Measurements from ENCODE around the gene COMMD4. TPM values are rescaled to one million over a fixed set of nuclear protein-coding genes. Genes with fewer than 3 reads are reported as not detected.
"Not testable (repeated sequence)": the region's sequence is repeated elsewhere in the genome, so short reads cannot be mapped to it uniquely, and the experiment has no call there.

The COMMD4 gene
- total and polyA plus RNA-seq, 7 donors, result 37.8 to 115 (median 54.3) TPM

GRCh38 chr15:75327491-75327890 lies 8.4 kb upstream of the COMMD4 start:
- DNase-seq, result peak; percentile 50
- WGBS, 2 donors, result 90 to 91% methylated on average over 3 of the region's 3 CpGs
- H3K36me3 ChIP-seq, result no peaks in the 10 kb centered on the region
- H3K4me1 ChIP-seq, result no peaks in the 10 kb centered on the region
- intact Hi-C loops (cut with DNase I), result no loop called here
- no peak overlapping the region for H3K4me3 ChIP-seq
- no peaks in the 10 kb centered on the region for H3K27me3 ChIP-seq
- TF ChIP-seq EP300 (IDR thresholded peaks at IDR 0.05) (no peak), CTCF (IDR thresholded peaks at IDR 0.05) (no peak)
- H3K9me3 ChIP-seq, result no peaks in the 10 kb centered on the region
- no peak overlapping the region for H3K27ac ChIP-seq

- no peak overlapping the region for H3K27ac ChIP-seq
- intact Hi-C loops (cut with DNase I), result no loop called here
- peak; percentile 49 for DNase-seq
- H3K4me1 ChIP-seq, result no peaks in the 10 kb centered on the region
- no peak overlapping the region for H3K4me3 ChIP-seq
- H3K9me3 ChIP-seq, result no peaks in the 10 kb centered on the region
- 75 to 86% methylated on average over 10 of the region's 10 CpGs for WGBS, 2 donors
- TF ChIP-seq POLR2A (IDR thresholded peaks at IDR 0.05), result no peak
- TF ChIP-seq EP300 (IDR thresholded peaks at IDR 0.05), result no peak
- no peak for TF ChIP-seq POLR2AphosphoS5 (IDR thresholded peaks at IDR 0.05)
- TF ChIP-seq CTCF (IDR thresholded peaks at IDR 0.05), result no peak
- H3K36me3 ChIP-seq, result no peaks in the 10 kb centered on the region
- H3K27me3 ChIP-seq, result no peaks in the 10 kb centered on the region
Observed at GRCh38 chr15:75328493-75329314, 7.2 kb upstream of the COMMD4 start.

- TF ChIP-seq POLR2AphosphoS5 (IDR thresholded peaks at IDR 0.05) (no peak), CTCF (IDR thresholded peaks at IDR 0.05) (no peak), POLR2A (IDR thresholded peaks at IDR 0.05) (no peak), EP300 (IDR thresholded peaks at IDR 0.05) (no peak)
- H3K4me1 ChIP-seq, result no peaks in the 10 kb centered on the region
- H3K9me3 ChIP-seq, result no peaks in the 10 kb centered on the region
- no peak overlapping the region for H3K27ac ChIP-seq
- WGBS, 2 donors, result 94 to 98% methylated on average over 2 of the region's 2 CpGs
- no peaks in the 10 kb centered on the region for H3K36me3 ChIP-seq
- peak; percentile 45 for DNase-seq
- no peak overlapping the region for H3K4me3 ChIP-seq
- intact Hi-C loops (cut with DNase I), result no loop called here
- H3K27me3 ChIP-seq, result no peaks in the 10 kb centered on the region
Observed at GRCh38 chr15:75329571-75329970, 6.3 kb upstream of the COMMD4 start.

GRCh38 chr15:75332093-75332492 lies 3.8 kb upstream of the COMMD4 start:
- intact Hi-C loops (cut with DNase I); H3K36me3 ChIP-seq; H3K9me3 ChIP-seq; H3K4me3 ChIP-seq; H3K27ac ChIP-seq; H3K27me3 ChIP-seq: not testable (repeated sequence)
- WGBS, 2 donors, result 53 to 79% methylated on average over 7 of the region's 7 CpGs
- peaks cover 0 to 17% (median 13%) of the 10 kb centered on the region in 4 donors for H3K4me1 ChIP-seq
- peak; percentile 12 for DNase-seq

GRCh38 chr15:75333654-75334419 lies 2.0 kb upstream of the COMMD4 start:
- 91 to 92% methylated on average over 15 of the region's 15 CpGs for WGBS, 2 donors
- H3K27me3 ChIP-seq; H3K36me3 ChIP-seq; H3K27ac ChIP-seq; intact Hi-C loops (cut with DNase I); H3K4me3 ChIP-seq; H3K9me3 ChIP-seq: not testable (repeated sequence)
- DNase-seq, result peak; percentile 26
- H3K4me1 ChIP-seq, result peaks cover 0 to 19% (median 14%) of the 10 kb centered on the region in 4 donors
